DND-41 (cell line): Measurements from ENCODE around the gene PPARGC1A.

ENCODE experiments used
- EZH2 ChIP-seq: IDR thresholded peaks from 3 replicates; pipeline ENCODE4 v1.6.1; 2012; ENCODE audit warnings: borderline replicate concordance, low read depth, mild to moderate bottlenecking, moderate library complexity, low read length, inconsistent platforms; ENCODE audit not compliant: severe bottlenecking
- TF ChIP-seq, protein P1 (sequence below): IDR thresholded peaks from 2 replicates; pipeline ENCODE4 v1.5.1; 2012; ENCODE audit warnings: borderline replicate concordance, low read length, moderate library complexity, mild to moderate bottlenecking; ENCODE audit not compliant: poor library complexity, severe bottlenecking; ENCODE audit errors: extremely low read depth

DNA sequence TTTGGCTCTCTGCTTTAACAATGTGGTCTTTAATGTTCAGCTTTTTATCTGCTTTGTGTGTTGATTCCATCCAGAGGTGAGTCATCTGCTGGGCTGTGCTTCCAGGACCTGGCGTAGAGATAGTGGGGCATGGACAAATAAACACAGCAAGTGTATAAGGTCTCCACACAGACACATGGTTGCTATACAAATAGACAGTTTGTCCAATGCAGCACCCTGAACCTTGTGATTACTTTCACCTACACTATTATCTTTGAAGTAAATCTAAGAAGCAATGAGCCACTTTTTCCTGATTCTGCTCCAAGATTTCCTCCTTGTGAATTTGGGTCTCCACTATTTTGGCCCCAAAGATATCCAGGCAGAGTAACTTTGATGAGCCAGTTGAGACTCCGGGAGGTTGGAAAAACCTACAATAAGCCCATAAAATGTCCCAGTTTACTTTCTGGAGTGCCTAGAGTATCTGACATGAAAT lies 12.1 kb downstream of the PPARGC1A start:
- TF ChIP-seq, protein P1, sequence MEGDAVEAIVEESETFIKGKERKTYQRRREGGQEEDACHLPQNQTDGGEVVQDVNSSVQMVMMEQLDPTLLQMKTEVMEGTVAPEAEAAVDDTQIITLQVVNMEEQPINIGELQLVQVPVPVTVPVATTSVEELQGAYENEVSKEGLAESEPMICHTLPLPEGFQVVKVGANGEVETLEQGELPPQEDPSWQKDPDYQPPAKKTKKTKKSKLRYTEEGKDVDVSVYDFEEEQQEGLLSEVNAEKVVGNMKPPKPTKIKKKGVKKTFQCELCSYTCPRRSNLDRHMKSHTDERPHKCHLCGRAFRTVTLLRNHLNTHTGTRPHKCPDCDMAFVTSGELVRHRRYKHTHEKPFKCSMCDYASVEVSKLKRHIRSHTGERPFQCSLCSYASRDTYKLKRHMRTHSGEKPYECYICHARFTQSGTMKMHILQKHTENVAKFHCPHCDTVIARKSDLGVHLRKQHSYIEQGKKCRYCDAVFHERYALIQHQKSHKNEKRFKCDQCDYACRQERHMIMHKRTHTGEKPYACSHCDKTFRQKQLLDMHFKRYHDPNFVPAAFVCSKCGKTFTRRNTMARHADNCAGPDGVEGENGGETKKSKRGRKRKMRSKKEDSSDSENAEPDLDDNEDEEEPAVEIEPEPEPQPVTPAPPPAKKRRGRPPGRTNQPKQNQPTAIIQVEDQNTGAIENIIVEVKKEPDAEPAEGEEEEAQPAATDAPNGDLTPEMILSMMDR, result no peak
- no peak for TF ChIP-seq EZH2
